Central memory CD4-positive, alpha-beta T cell (primary cell): Measurements from ENCODE around the gene LGR6.
A peak's percentile ranks its signal among the peaks of the same experiment; 100 is the strongest.
"Not testable (repeated sequence)": the region's sequence is repeated elsewhere in the genome, so short reads cannot be mapped to it uniquely, and the experiment has no call there.

ENCODE experiments used
- DNase-seq: peaks from one replicate; pipeline ENCODE4 v3.0.0; 2022

LGR6 gene

GRCh38 chr1:202224453-202224852 is 30.9 kb downstream of the LGR6 start:
- no peak for DNase-seq

- DNase-seq: no peak
Observed at GRCh38 chr1:202225131-202225530, 31.5 kb downstream of the LGR6 start.

GRCh38 chr1:202227053-202227672 is 33.6 kb downstream of the LGR6 start:
- DNase-seq: no peak

GRCh38 chr1:202227997-202228401 is 34.4 kb downstream of the LGR6 start:
- DNase-seq: no peak

- no peak for DNase-seq
Observed at GRCh38 chr1:202228484-202229122, 35.0 kb downstream of the LGR6 start.

GRCh38 chr1:202229376-202229775 is 35.8 kb downstream of the LGR6 start:
- DNase-seq: no peak

- no peak for DNase-seq
Observed at GRCh38 chr1:202230061-202230938, 36.7 kb downstream of the LGR6 start.

- no peak for DNase-seq
Observed at GRCh38 chr1:202230939-202231645, 37.5 kb downstream of the LGR6 start.

GRCh38 chr1:202233171-202233570 is 39.6 kb downstream of the LGR6 start:
- DNase-seq: no peak

GRCh38 chr1:202233804-202234203 is 40.2 kb downstream of the LGR6 start:
- no peak for DNase-seq

- no peak for DNase-seq
Observed at GRCh38 chr1:202234331-202235002, 40.9 kb downstream of the LGR6 start.

- no peak for DNase-seq
Observed at GRCh38 chr1:202235003-202235660, 41.5 kb downstream of the LGR6 start.

- peak; percentile 32 for DNase-seq
Observed at GRCh38 chr1:202235856-202236837, 42.5 kb downstream of the LGR6 start.

GRCh38 chr1:202237052-202237451 is 43.5 kb downstream of the LGR6 start:
- DNase-seq: no peak

GRCh38 chr1:202238914-202239313 is 45.3 kb downstream of the LGR6 start:
- no peak for DNase-seq

GRCh38 chr1:202240226-202240625 is 46.6 kb downstream of the LGR6 start:
- DNase-seq: not testable (repeated sequence)

GRCh38 chr1:202240956-202241355 is 47.4 kb downstream of the LGR6 start:
- DNase-seq: no peak

- no peak for DNase-seq
Observed at GRCh38 chr1:202241376-202242079, 47.9 kb downstream of the LGR6 start.

- DNase-seq: no peak
Observed at GRCh38 chr1:202242080-202242419, 48.5 kb downstream of the LGR6 start.

- no peak for DNase-seq
Observed at GRCh38 chr1:202243006-202243405, 49.4 kb downstream of the LGR6 start.
